ENCODE measurements around the gene TOR1AIP2. TPM values are rescaled to one million over a fixed set of nuclear protein-coding genes. Genes with fewer than 3 reads are reported as not detected.

Gene TOR1AIP2
- total and polyA plus RNA-seq, 2 of the 8 experiments (the other 6 are each of a cell fraction or from before 2014, with no cell fraction given): 12.1 to 75.2 TPM

- H3K4me2 ChIP-seq (ENCODE audit: insufficient read depth in 1 of 2, low read depth in 2 of 2, low read length in 2 of 2): no peak overlapping the region
- no peak overlapping the region for H3K27ac ChIP-seq (ENCODE audit: low read depth, low read length)
These were observed 69.7 kb downstream of the TOR1AIP2 start for GRCh38 chr1:179807691-179808485.

More at GRCh38 chr1:179807691-179808485, 69.7 kb downstream of the TOR1AIP2 start:
- Histone ChIP-seq H3K23ac (ENCODE audit: insufficient read length) (no peak overlapping the region), H3K9ac (replicated peaks in 1 of 4; ENCODE audit: extremely low read depth in 1 of 4, low read depth in 3 of 4, low read length in 3 of 4) (no peak overlapping the region), H3K27me3 (replicated peaks in 1 of 4; ENCODE audit: control insufficient read depth in 3 of 4, extremely low read depth in 1 of 4, insufficient read depth in 3 of 4, low read length in 3 of 4) (peaks cover 0 to 3% (median 0%) of the 10 kb centered on the region in 4 experiments; a peak in 1 of 7 replicates), H2BK120ac (replicated peaks; ENCODE audit: low read depth, low read length) (no peak overlapping the region), H2BK20ac (ENCODE audit: low read length) (no peak overlapping the region), H2AK5ac (ENCODE audit: low read depth, low read length) (no peak overlapping the region), H3K23me2 (ENCODE audit: low read depth, low read length) (no peaks in the 10 kb centered on the region), H3K4ac (replicated peaks; ENCODE audit: insufficient read length, low read depth, low read length) (no peak overlapping the region), H4K20me1 (replicated peaks in 1 of 2; ENCODE audit: control insufficient read depth in 1 of 2, insufficient read depth in 2 of 2, low read length in 2 of 2) (no peaks in the 10 kb centered on the region), H3K79me1 (ENCODE audit: low read depth, low read length) (no peaks in the 10 kb centered on the region), H3K4me3 (ENCODE audit: extremely low read depth in 1 of 4, insufficient read depth in 2 of 4, low read depth in 3 of 4, low read length in 4 of 4) (no peak overlapping the region), H2BK12ac (ENCODE audit: low read depth, low read length) (no peak overlapping the region), H3K36me3 (ENCODE audit: control insufficient read depth in 2 of 4, insufficient read depth in 4 of 4, low read length in 3 of 4) (no peaks in the 10 kb centered on the region), H2BK15ac (ENCODE audit: low read length) (no peak overlapping the region), H4K5ac (ENCODE audit: insufficient read length, low read depth, low read length) (no peak overlapping the region), H4K8ac (ENCODE audit: extremely low read depth, insufficient read depth, low read length) (no peak overlapping the region), H2AFZ (ENCODE audit: low read length) (no peak overlapping the region), H3K18ac (ENCODE audit: extremely low read depth, low read length) (no peak overlapping the region), H3K79me2 (ENCODE audit: control insufficient read depth in 1 of 2, insufficient read depth in 2 of 2, low read length in 2 of 2) (no peaks in the 10 kb centered on the region), H2BK5ac (ENCODE audit: low read depth, low read length) (no peak overlapping the region), H3K9me3 (ENCODE audit: insufficient read depth in 2 of 2, low read depth in 1 of 2, low read length in 1 of 2) (no peaks in the 10 kb centered on the region), H3K14ac (ENCODE audit: insufficient read length) (no peak overlapping the region), H3K4me1 (replicated peaks in 1 of 4; ENCODE audit: control insufficient read depth in 3 of 4, insufficient read depth in 4 of 4, low read length in 3 of 4) (no peaks in the 10 kb centered on the region; a peak in 2 of 7 replicates), H3K56ac (replicated peaks; ENCODE audit: insufficient read length, low read depth, low read length) (no peak overlapping the region), H4K91ac (replicated peaks; ENCODE audit: insufficient read length, low read length) (no peak overlapping the region)
- TF ChIP-seq BACH1 (IDR thresholded peaks at IDR 0.05; ENCODE audit: low read length) (no peak), RXRA (IDR thresholded peaks at IDR 0.05; ENCODE audit: insufficient read depth, low read depth, low read length) (no peak)
- CTCF ChIA-PET (ENCODE audit: partially characterized antibody): interaction anchor here (0.6 to 16.2 kb wide), 6 partner anchors 9 to 687 kb away, joined by 3 to 595 read pairs (median 40); no protein-coding TSS in a partner anchor
- FAIRE-seq (no peak), DNase-seq (ENCODE audit: low read depth in 1 of 2, low spot score in 2 of 2) (no peak)
- POLR2A ChIA-PET (ENCODE audit: partially characterized antibody): no interaction called here
- WGBS, 2 experiments (ENCODE audit: extremely low coverage in 1 of 2, insufficient coverage in 1 of 2, insufficient read length in 1 of 2, insufficient replicate concordance in 2 of 2, low coverage in 1 of 2, low lambda C conversion rate in 2 of 2, missing lambda C conversion rate in 1 of 2): 90% methylated on average over 11 of the region's 11 CpGs; no CpG with 5 or more reads in 1 of the 2 experiments

Data from H1 (cell line).